Neuronal stem cell (in vitro differentiated cells): ENCODE measurements around the gene ERCC6L2.

ENCODE experiments used
- DNase-seq: peaks from one replicate; pipeline ENCODE4 v3.0.0-alpha.2; 2013; ENCODE audit warnings: low spot score
- H2AFZ ChIP-seq: one replicate; pipeline ENCODE4 v1.6.1; 2013; ENCODE audit warnings: mild to moderate bottlenecking, low read length, inconsistent platforms
- H2AK5ac ChIP-seq: 2 replicates; pipeline ENCODE4 v1.6.1; 2013; ENCODE audit warnings: low read depth, mild to moderate bottlenecking, inconsistent platforms, low read length, moderate library complexity, mixed read lengths
- H2BK120ac ChIP-seq: 2 replicates; pipeline ENCODE4 v1.6.1; 2013; ENCODE audit warnings: low read depth, mild to moderate bottlenecking, inconsistent platforms, low read length, moderate library complexity, mixed read lengths
- H2BK12ac ChIP-seq: one replicate; pipeline ENCODE4 v1.6.1; 2013; ENCODE audit warnings: low read length, inconsistent platforms
- H2BK15ac ChIP-seq: 2 replicates; pipeline ENCODE4 v1.6.1; 2013; ENCODE audit warnings: mild to moderate bottlenecking, low read length, inconsistent platforms, mixed read lengths
- H2BK5ac ChIP-seq: one replicate; pipeline ENCODE4 v1.6.1; 2013; ENCODE audit warnings: inconsistent platforms, mild to moderate bottlenecking, low read length, moderate library complexity
- H3K14ac ChIP-seq: one replicate; pipeline ENCODE4 v1.6.1; 2013; ENCODE audit warnings: low read length, inconsistent platforms
- H3K18ac ChIP-seq: 2 replicates; pipeline ENCODE4 v1.6.1; 2013; ENCODE audit warnings: low read length, inconsistent platforms
- H3K23ac ChIP-seq: 2 replicates; pipeline ENCODE4 v1.6.1; 2013; ENCODE audit warnings: low read depth, mild to moderate bottlenecking, mixed read lengths, low read length, inconsistent platforms; ENCODE audit not compliant: poor library complexity
- H3K27ac ChIP-seq: replicated peaks from 3 replicates; pipeline ENCODE4 v1.5.1; 2013; ENCODE audit warnings: low read length, inconsistent platforms
- H3K27me3 ChIP-seq, 3 experiments: 2 replicates each; pipeline ENCODE4 v1.6.1; 2013; ENCODE audit warnings: low read length in 3 of 3, mild to moderate bottlenecking in 2 of 3, inconsistent platforms in 1 of 3, low read depth in 1 of 3, mixed read lengths in 1 of 3, moderate library complexity in 1 of 3; ENCODE audit not compliant: control insufficient read depth in 3 of 3, insufficient read depth in 3 of 3
- H3K36me3 ChIP-seq, 2 donors: replicated peaks in 1 of 2; 2 replicates each; pipeline ENCODE4 v1.6.1; 2013; ENCODE audit warnings: low read length in 2 of 2; ENCODE audit not compliant: control insufficient read depth in 2 of 2, insufficient read depth in 2 of 2
- H3K4ac ChIP-seq: 2 replicates; pipeline ENCODE4 v1.6.1; 2013; ENCODE audit warnings: inconsistent platforms, mild to moderate bottlenecking, low read length, moderate library complexity
- H3K4me1 ChIP-seq, 2 donors: 1 replicate in 1 of 2; 2 replicates in 1 of 2; pipeline ENCODE4 v1.6.1; 2013; ENCODE audit warnings: low read length in 2 of 2, low read depth in 1 of 2; ENCODE audit not compliant: control insufficient read depth in 2 of 2, insufficient read depth in 1 of 2
- H3K4me2 ChIP-seq: one replicate; pipeline ENCODE4 v1.6.1; 2013; ENCODE audit warnings: mild to moderate bottlenecking, low read length, inconsistent platforms; ENCODE audit not compliant: insufficient read depth, poor library complexity, severe bottlenecking
- H3K4me3 ChIP-seq, 2 donors: 2 replicates each; pipeline ENCODE4 v1.5.1; 2013; ENCODE audit warnings: low read length in 2 of 2, mild to moderate bottlenecking in 2 of 2, inconsistent platforms in 1 of 2, moderate library complexity in 1 of 2
- H3K79me1 ChIP-seq: one replicate; pipeline ENCODE4 v1.6.1; 2013; ENCODE audit warnings: low read depth, mild to moderate bottlenecking, inconsistent platforms, low read length, moderate library complexity
- H3K9ac ChIP-seq: one replicate; pipeline ENCODE4 v1.6.1; 2013; ENCODE audit warnings: mild to moderate bottlenecking, low read depth, low read length, inconsistent platforms; ENCODE audit not compliant: poor library complexity
- H3K9me3 ChIP-seq, 2 donors: replicated peaks in 1 of 2; 2 replicates each; pipeline versions ENCODE3 to v1.6.1; 2013; ENCODE audit warnings: low read length in 2 of 2, mild to moderate bottlenecking in 2 of 2, inconsistent platforms in 1 of 2, low read depth in 1 of 2, mixed read lengths in 1 of 2, moderate library complexity in 1 of 2; ENCODE audit not compliant: control insufficient read depth in 2 of 2, insufficient read depth in 1 of 2
- H4K8ac ChIP-seq: one replicate; pipeline ENCODE4 v1.6.1; 2013; ENCODE audit warnings: low read depth, mild to moderate bottlenecking, inconsistent platforms, low read length, moderate library complexity
- H4K91ac ChIP-seq: one replicate; pipeline ENCODE4 v1.6.1; 2013; ENCODE audit warnings: low read length, low read depth, mild to moderate bottlenecking, inconsistent platforms; ENCODE audit not compliant: poor library complexity
- WGBS, 2 donors: extraction: QIAGEN DNeasy Blood & Tissue Kit; methylation state at CpG; one replicate each; pipeline ENCODE4 v1.1.7; 2013; ENCODE audit warnings: missing lambda C conversion rate in 2 of 2, mixed read lengths in 1 of 2; ENCODE audit not compliant: insufficient read length in 2 of 2, insufficient replicate concordance in 1 of 2; ENCODE audit errors: extremely low coverage in 2 of 2; 5-methylcytosine and 5-hydroxymethylcytosine counted together

The ERCC6L2 gene

DNA sequence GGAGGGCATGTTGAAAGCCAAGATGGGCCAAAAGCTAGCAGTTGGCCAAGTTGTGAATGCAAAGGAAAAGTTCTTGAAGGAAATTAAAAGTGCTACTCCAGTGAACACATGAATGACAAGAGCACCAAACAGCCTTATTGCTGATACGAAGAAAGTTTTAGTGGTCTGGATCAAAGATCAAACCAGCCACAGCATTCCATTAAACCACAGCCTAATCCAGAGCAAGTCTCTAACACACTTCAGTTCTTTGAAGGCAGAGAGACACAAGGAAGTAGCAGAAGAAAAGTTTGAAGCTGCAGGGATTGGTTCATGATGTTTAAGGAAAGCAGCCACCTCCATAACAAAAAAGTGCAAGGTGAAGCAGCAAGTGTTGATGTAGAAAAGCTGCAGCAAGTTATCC is 71.6 kb downstream of the ERCC6L2 start:
- H3K18ac ChIP-seq = no peak overlapping the region
- no peak overlapping the region for H2AFZ ChIP-seq
- H3K36me3 ChIP-seq = peaks cover 5 to 81% of the 10 kb centered on the region in 2 donors
- no peak overlapping the region for H4K8ac ChIP-seq
- no peak overlapping the region for H2BK5ac ChIP-seq
- no peak overlapping the region for H3K14ac ChIP-seq
- peaks cover 9 to 48% of the 10 kb centered on the region in 2 donors for H3K9me3 ChIP-seq
- no peaks in the 10 kb centered on the region for H3K79me1 ChIP-seq
- H3K4ac ChIP-seq = no peak overlapping the region
- H4K91ac ChIP-seq = no peak overlapping the region
- no peak overlapping the region for H2BK15ac ChIP-seq
- H3K4me3 ChIP-seq = no peak overlapping the region
- H3K4me2 ChIP-seq = no peak overlapping the region
- no peak for DNase-seq
- H3K9ac ChIP-seq = no peak overlapping the region
- no peak overlapping the region for H2BK120ac ChIP-seq
- H3K23ac ChIP-seq = no peak overlapping the region
- H3K27ac ChIP-seq = no peak overlapping the region
- no CpG with 5 or more reads among the region's 1 CpG for WGBS, 2 donors
- H3K27me3 ChIP-seq = no peaks in the 10 kb centered on the region
- H3K4me1 ChIP-seq = no peaks in the 10 kb centered on the region
- H2AK5ac ChIP-seq = no peak overlapping the region
- no peak overlapping the region for H2BK12ac ChIP-seq

DNA sequence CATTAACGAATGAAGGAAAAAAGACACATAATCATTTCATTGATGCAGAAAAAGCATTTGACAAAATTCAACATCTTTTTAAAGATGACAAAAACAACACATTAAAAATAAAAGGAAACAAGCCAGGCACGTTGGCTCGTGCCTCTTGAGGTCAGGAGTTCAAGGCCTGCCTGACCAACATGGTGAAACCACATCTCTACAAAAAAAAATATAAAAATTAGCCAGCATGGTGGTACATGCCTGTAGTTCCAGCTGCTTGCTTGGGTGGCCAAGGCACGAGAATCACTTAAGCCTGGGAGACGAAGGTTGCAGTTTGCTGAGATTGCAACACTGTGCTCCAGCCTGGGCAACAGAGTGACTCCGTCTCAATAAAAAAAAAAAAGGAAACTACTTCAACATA is 77.0 kb downstream of the ERCC6L2 start:
- Histone ChIP-seq H3K4me2 (no peak overlapping the region), H2BK15ac (no peak overlapping the region), H3K23ac (no peak overlapping the region), H3K18ac (no peak overlapping the region), H3K4ac (no peak overlapping the region), H2AK5ac (no peak overlapping the region), H2BK5ac (no peak overlapping the region), H3K27me3 (no peaks in the 10 kb centered on the region), H3K36me3 (peaks cover 6 to 87% of the 10 kb centered on the region in 2 donors), H4K8ac (no peak overlapping the region), H3K14ac (no peak overlapping the region), H2AFZ (no peak overlapping the region), H3K4me1 (no peaks in the 10 kb centered on the region), H2BK12ac (no peak overlapping the region), H3K4me3 (no peak overlapping the region), H3K27ac (no peak overlapping the region), H3K9me3 (peaks cover 9 to 40% of the 10 kb centered on the region in 2 donors), H3K79me1 (no peaks in the 10 kb centered on the region), H4K91ac (no peak overlapping the region), H2BK120ac (no peak overlapping the region), H3K9ac (no peak overlapping the region)
- WGBS, 2 donors = no CpG with 5 or more reads among the region's 6 CpGs
- no peak for DNase-seq

DNA sequence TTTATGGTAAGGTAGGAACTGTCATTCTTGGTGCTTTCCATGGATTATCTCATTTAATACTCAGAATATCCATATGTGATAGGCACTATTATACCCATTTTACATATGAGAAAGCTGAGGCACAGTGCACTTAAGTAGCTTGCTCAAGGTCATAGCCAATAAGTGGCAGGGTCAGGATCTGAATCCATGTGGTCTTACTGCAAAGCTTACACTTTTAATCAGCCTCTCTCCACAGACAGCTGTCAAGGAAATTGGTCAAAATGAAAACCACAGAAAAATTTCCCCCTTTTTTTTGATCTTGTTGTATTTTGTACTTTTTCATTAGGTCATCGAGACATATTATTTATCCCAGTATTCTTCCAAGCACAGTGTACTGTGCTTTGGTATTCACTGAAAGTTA is 78.5 kb downstream of the ERCC6L2 start:
- Histone ChIP-seq H3K27me3 (no peaks in the 10 kb centered on the region), H2BK15ac (no peak overlapping the region), H3K14ac (no peak overlapping the region), H2AK5ac (no peak overlapping the region), H3K36me3 (peaks cover 6 to 79% of the 10 kb centered on the region in 2 donors), H2BK120ac (no peak overlapping the region), H3K4me1 (no peaks in the 10 kb centered on the region), H4K91ac (no peak overlapping the region), H3K4me3 (no peak overlapping the region), H3K27ac (no peak overlapping the region), H3K9ac (no peak overlapping the region), H3K4me2 (no peak overlapping the region), H4K8ac (no peak overlapping the region), H3K18ac (no peak overlapping the region), H2BK5ac (no peak overlapping the region), H2AFZ (no peak overlapping the region), H2BK12ac (no peak overlapping the region), H3K23ac (no peak overlapping the region), H3K9me3 (peaks cover 6 to 27% of the 10 kb centered on the region in 2 donors), H3K79me1 (no peaks in the 10 kb centered on the region), H3K4ac (no peak overlapping the region)
- no CpG with 5 or more reads among the region's 1 CpG for WGBS, 2 donors
- DNase-seq = no peak

DNA sequence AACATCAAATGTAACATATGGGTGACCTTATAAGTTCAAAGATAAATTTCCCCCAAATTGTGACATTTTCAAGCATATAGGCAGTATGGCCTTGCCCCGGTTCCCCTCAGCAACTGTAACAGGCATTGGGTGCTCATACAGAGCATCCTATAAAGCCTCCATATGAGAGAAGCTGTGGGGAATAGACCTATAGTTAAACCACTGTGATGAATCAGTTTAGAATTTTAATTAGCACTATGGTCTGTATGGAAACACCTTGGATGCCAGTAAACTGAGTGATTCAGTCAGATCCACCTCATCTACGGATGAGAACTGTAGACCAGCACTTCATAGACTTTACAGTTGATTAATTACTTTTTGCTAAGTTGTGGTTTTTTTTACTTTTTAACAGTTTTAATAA is 79.4 kb downstream of the ERCC6L2 start:
- peaks cover 6 to 76% of the 10 kb centered on the region in 2 donors for H3K36me3 ChIP-seq
- H2BK15ac ChIP-seq = no peak overlapping the region
- no peak overlapping the region for H4K91ac ChIP-seq
- H3K9ac ChIP-seq = no peak overlapping the region
- H2AFZ ChIP-seq = no peak overlapping the region
- no peak overlapping the region for H2BK5ac ChIP-seq
- no peak overlapping the region for H3K4me2 ChIP-seq
- H3K79me1 ChIP-seq = no peaks in the 10 kb centered on the region
- no peaks in the 10 kb centered on the region for H3K4me1 ChIP-seq
- no peak for DNase-seq
- no peak overlapping the region for H2AK5ac ChIP-seq
- no peak overlapping the region for H2BK120ac ChIP-seq
- H3K27me3 ChIP-seq = no peaks in the 10 kb centered on the region
- no peak overlapping the region for H3K4ac ChIP-seq
- no peak overlapping the region for H3K27ac ChIP-seq
- no peak overlapping the region for H3K18ac ChIP-seq
- H3K14ac ChIP-seq = no peak overlapping the region
- H3K4me3 ChIP-seq = no peak overlapping the region
- no peak overlapping the region for H4K8ac ChIP-seq
- no peak overlapping the region for H2BK12ac ChIP-seq
- no CpG with 5 or more reads among the region's 2 CpGs for WGBS, 2 donors
- H3K9me3 ChIP-seq = peaks cover 6 to 23% of the 10 kb centered on the region in 2 donors
- no peak overlapping the region for H3K23ac ChIP-seq
